Skeletal muscle tissue (tissue), 4 donors: ENCODE results near the gene RNF217. TPM values are rescaled to one million over a fixed set of nuclear protein-coding genes. Genes with fewer than 3 reads are reported as not detected.
"Not testable (repeated sequence)": the region's sequence is repeated elsewhere in the genome, so short reads cannot be mapped to it uniquely, and the experiment has no call there.

Experiments used
- H3K27ac ChIP-seq: one replicate; pipeline ENCODE4 v1.7.0; 2013; ENCODE audit warnings: mild to moderate bottlenecking, low read depth, low read length, inconsistent platforms
- H3K27me3 ChIP-seq, 3 donors: one replicate each; pipeline ENCODE4 v1.7.0; 2013; ENCODE audit warnings: low read length in 3 of 3; ENCODE audit not compliant: control insufficient read depth in 3 of 3, insufficient read depth in 3 of 3
- H3K36me3 ChIP-seq, 3 donors: one replicate each; pipeline ENCODE4 v1.7.0; 2013; ENCODE audit warnings: low read length in 3 of 3; ENCODE audit not compliant: control insufficient read depth in 3 of 3, insufficient read depth in 3 of 3
- H3K4me1 ChIP-seq, 3 donors: one replicate each; pipeline ENCODE4 v1.7.0; 2013; ENCODE audit warnings: low read length in 3 of 3, mild to moderate bottlenecking in 3 of 3; ENCODE audit not compliant: control insufficient read depth in 3 of 3, insufficient read depth in 3 of 3
- H3K4me3 ChIP-seq, 3 donors: one replicate each; pipeline ENCODE4 v1.7.0; 2013; ENCODE audit warnings: low read length in 3 of 3
- H3K9ac ChIP-seq, 3 donors: one replicate each; pipeline ENCODE4 v1.7.0; 2013; ENCODE audit warnings: low read length in 3 of 3, mild to moderate bottlenecking in 3 of 3, moderate library complexity in 2 of 3, low read depth in 1 of 3
- H3K9me3 ChIP-seq, 3 donors: one replicate each; pipeline ENCODE4 v1.7.0; 2013; ENCODE audit warnings: low read length in 3 of 3; ENCODE audit not compliant: control insufficient read depth in 3 of 3
- total RNA-seq: library from RNA; depleted of rRNA; stranded (reverse); fragments of >200 nt; gene quantifications from one replicate; pipeline ENCODE4 v1.2.3, GENCODE V29; 2014
- donor health status: Osteomylitis.

The RNF217 gene
- total RNA-seq, result 27.1 TPM

- Histone ChIP-seq H3K4me1 (peaks cover 11 to 22% (median 17%) of the 10 kb centered on the region in 3 donors), H3K9ac (peak within 1 kb of the TSS; percentile 81 to 89 (median 89)), H3K27ac (peak within 1 kb of the TSS; percentile 88), H3K9me3 (no peaks in the 10 kb centered on the region), H3K27me3 (no peaks in the 10 kb centered on the region), H3K4me3 (peak within 1 kb of the TSS; percentile 86 to 91 (median 87)), H3K36me3 (no peaks in the 10 kb centered on the region)
Observed at GRCh38 chr6:124961777-124962638, at the start of gene RNF217. Gene RNF217, plus strand, starts transcription at chr6:124962437. Its CDS starts 108 bp downstream, at chr6:124962545.

- H3K27me3 ChIP-seq, result no peaks in the 10 kb centered on the region
- H3K9me3 ChIP-seq, result no peaks in the 10 kb centered on the region
- H3K4me3 ChIP-seq, result no peak overlapping the region
- H3K4me1 ChIP-seq, result no peaks in the 10 kb centered on the region
- no peak overlapping the region for H3K27ac ChIP-seq
- H3K36me3 ChIP-seq, result no peaks in the 10 kb centered on the region
- no peak overlapping the region for H3K9ac ChIP-seq
Observed at GRCh38 chr6:124913056-124913455, 49.2 kb upstream of the RNF217 start.

GRCh38 chr6:124917769-124918168, 44.5 kb upstream of the RNF217 start:
- no peaks in the 10 kb centered on the region for H3K27me3 ChIP-seq
- H3K36me3 ChIP-seq, result no peaks in the 10 kb centered on the region
- H3K27ac ChIP-seq, result no peak overlapping the region
- no peaks in the 10 kb centered on the region for H3K4me1 ChIP-seq
- no peaks in the 10 kb centered on the region for H3K9me3 ChIP-seq
- H3K9ac ChIP-seq, result no peak overlapping the region
- H3K4me3 ChIP-seq, result no peak overlapping the region

GRCh38 chr6:124919703-124920102, 42.5 kb upstream of the RNF217 start:
- not testable (repeated sequence) for H3K4me1 ChIP-seq, H3K27me3 ChIP-seq, H3K4me3 ChIP-seq, H3K9me3 ChIP-seq, H3K9ac ChIP-seq, H3K27ac ChIP-seq, H3K36me3 ChIP-seq

GRCh38 chr6:124924333-124924759, 37.9 kb upstream of the RNF217 start:
- no peaks in the 10 kb centered on the region for H3K27me3 ChIP-seq
- H3K9me3 ChIP-seq, result no peaks in the 10 kb centered on the region
- no peak overlapping the region for H3K9ac ChIP-seq
- no peak overlapping the region for H3K27ac ChIP-seq
- no peak overlapping the region for H3K4me3 ChIP-seq
- H3K4me1 ChIP-seq, result no peaks in the 10 kb centered on the region
- peaks cover 0 to 9% (median 0%) of the 10 kb centered on the region in 3 donors for H3K36me3 ChIP-seq

GRCh38 chr6:124926435-124926834, 35.8 kb upstream of the RNF217 start:
- no peaks in the 10 kb centered on the region for H3K9me3 ChIP-seq
- H3K36me3 ChIP-seq, result peaks cover 0 to 13% (median 0%) of the 10 kb centered on the region in 3 donors
- no peaks in the 10 kb centered on the region for H3K4me1 ChIP-seq
- H3K27me3 ChIP-seq, result no peaks in the 10 kb centered on the region
- no peak overlapping the region for H3K9ac ChIP-seq
- no peak overlapping the region for H3K4me3 ChIP-seq
- no peak overlapping the region for H3K27ac ChIP-seq

GRCh38 chr6:124927806-124928205, 34.4 kb upstream of the RNF217 start:
- H3K27ac ChIP-seq, result no peak overlapping the region
- H3K9me3 ChIP-seq, result no peaks in the 10 kb centered on the region
- no peak overlapping the region for H3K4me3 ChIP-seq
- H3K4me1 ChIP-seq, result no peaks in the 10 kb centered on the region
- H3K36me3 ChIP-seq, result peaks cover 0 to 13% (median 0%) of the 10 kb centered on the region in 3 donors
- H3K9ac ChIP-seq, result no peak overlapping the region
- H3K27me3 ChIP-seq, result no peaks in the 10 kb centered on the region

- Histone ChIP-seq H3K4me1 (no peaks in the 10 kb centered on the region), H3K36me3 (peaks cover 0 to 13% (median 0%) of the 10 kb centered on the region in 3 donors), H3K9me3 (no peaks in the 10 kb centered on the region), H3K4me3 (no peak overlapping the region), H3K9ac (no peak overlapping the region), H3K27ac (no peak overlapping the region), H3K27me3 (no peaks in the 10 kb centered on the region)
Observed at GRCh38 chr6:124928851-124929250, 33.4 kb upstream of the RNF217 start.

GRCh38 chr6:124937645-124938044, 24.6 kb upstream of the RNF217 start:
- Histone ChIP-seq H3K4me1 (no peaks in the 10 kb centered on the region), H3K36me3 (no peaks in the 10 kb centered on the region), H3K4me3 (no peak overlapping the region), H3K27me3 (no peaks in the 10 kb centered on the region), H3K27ac (no peak overlapping the region), H3K9me3 (no peaks in the 10 kb centered on the region), H3K9ac (no peak overlapping the region)

- Histone ChIP-seq H3K36me3 (no peaks in the 10 kb centered on the region), H3K4me3 (no peak overlapping the region), H3K4me1 (no peaks in the 10 kb centered on the region), H3K9me3 (no peaks in the 10 kb centered on the region), H3K27ac (no peak overlapping the region), H3K27me3 (no peaks in the 10 kb centered on the region), H3K9ac (no peak overlapping the region)
Observed at GRCh38 chr6:124941259-124941658, 21.0 kb upstream of the RNF217 start.
